Liver (tissue), 3 donors: ENCODE results near the gene MDP1.

Experiments
- CTCF ChIP-seq: fragments of 150-350 bp; IDR thresholded peaks from 2 replicates; pipeline ENCODE4 v1.5.1; 2017; ENCODE audit warnings: improper control_type of control experiment, low read depth, low read length; ENCODE audit not compliant: missing input control
- EGR1 ChIP-seq, 2 donors: IDR thresholded peaks; 2 replicates each; pipeline ENCODE4 v1.6.1; 2016 to 2018; ENCODE audit warnings: antibody characterized with exemption in 2 of 2, low read depth in 2 of 2
- GABPA ChIP-seq, 2 donors: IDR thresholded peaks in 1 of 2; conservative IDR thresholded peaks in 1 of 2; 2 replicates each; pipeline ENCODE4 v1.6.1; 2016; ENCODE audit warnings: antibody characterized with exemption in 2 of 2, mild to moderate bottlenecking in 1 of 2, moderate library complexity in 1 of 2
- JUND ChIP-seq, 2 donors: IDR thresholded peaks; 2 replicates each; pipeline ENCODE4 v1.6.1; 2016; ENCODE audit warnings: antibody characterized with exemption in 2 of 2
- RAD21 ChIP-seq, 2 donors: IDR thresholded peaks; 2 replicates each; pipeline ENCODE4 v1.6.1; 2016; ENCODE audit warnings: antibody characterized with exemption in 2 of 2, mild to moderate bottlenecking in 2 of 2
- REST ChIP-seq: IDR thresholded peaks from 2 replicates; pipeline ENCODE4 v1.6.1; 2016; ENCODE audit warnings: antibody characterized with exemption, mild to moderate bottlenecking
- RXRA ChIP-seq, 2 donors: IDR thresholded peaks; 2 replicates each; pipeline ENCODE4 v1.6.1; 2017 to 2018; ENCODE audit warnings: antibody characterized with exemption in 2 of 2, mild to moderate bottlenecking in 1 of 2
- TAF1 ChIP-seq: conservative IDR thresholded peaks from 2 replicates; pipeline ENCODE4 v1.6.1; 2016; ENCODE audit warnings: antibody characterized with exemption, mild to moderate bottlenecking
- YY1 ChIP-seq: IDR thresholded peaks from 2 replicates; pipeline ENCODE4 v1.6.1; 2016; ENCODE audit warnings: antibody characterized with exemption, mild to moderate bottlenecking
- donor health status: healthy.
- donor health status: healthy.

GRCh38 chr14:24207104-24207551, 8.7 kb downstream of the MDP1 start:
- no peak for TF ChIP-seq CTCF
- no peak for TF ChIP-seq REST
- no peak for TF ChIP-seq RXRA (IDR thresholded peaks at IDR 0.05)
- no peak for TF ChIP-seq YY1
- TF ChIP-seq RAD21 (IDR thresholded peaks at IDR 0.05): no peak
- TF ChIP-seq JUND (IDR thresholded peaks at IDR 0.05): no peak
- no peak for TF ChIP-seq EGR1 (IDR thresholded peaks at IDR 0.05; ENCODE audit: low read depth in 2 of 2)
- no peak for TF ChIP-seq GABPA (IDR thresholded peaks at IDR 0.05 in 1 of 2, conservative IDR thresholded peaks at IDR 0.05 in 1 of 2)
- no peak for TF ChIP-seq TAF1
